ENCODE measurements around the gene NAPB.

Gene NAPB

DNA sequence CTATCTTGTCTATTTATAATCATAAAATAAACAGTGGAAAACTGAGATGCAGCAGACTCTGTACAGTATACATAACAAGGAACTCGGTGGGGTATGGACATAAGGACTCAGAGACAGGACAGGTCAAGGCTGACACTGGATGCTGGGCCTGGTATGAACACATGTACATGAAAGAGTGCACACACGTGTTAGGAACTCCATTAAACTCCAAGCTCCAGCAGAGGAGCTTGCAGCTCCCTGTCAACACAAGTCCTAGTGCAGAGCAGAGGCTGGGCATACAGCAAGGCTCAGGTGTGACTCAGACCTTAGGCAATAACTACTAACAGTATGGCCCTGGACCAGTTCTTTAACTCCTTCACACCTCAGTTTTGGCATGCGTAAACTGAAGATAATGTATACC is 17.1 kb downstream of the NAPB start:
- no peak for DNase-seq

DNA sequence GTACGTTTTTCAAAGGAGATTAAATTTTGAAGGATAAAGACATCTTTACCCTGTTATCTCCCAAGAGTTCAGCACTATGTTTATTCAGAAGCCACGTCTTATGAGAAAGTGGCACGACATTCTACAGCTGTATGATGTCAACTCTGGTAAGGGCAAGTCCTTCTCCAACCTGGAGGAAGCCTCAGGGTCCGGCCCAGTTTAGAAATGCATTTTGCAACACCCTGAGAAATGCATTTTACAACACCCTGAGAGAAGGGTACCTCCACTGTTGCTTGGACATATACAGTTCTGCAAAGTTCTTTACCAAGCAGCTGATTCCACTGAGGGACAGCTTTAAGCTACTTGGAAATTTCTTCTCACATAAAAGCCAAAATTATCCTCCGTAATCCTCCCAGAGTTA is 17.5 kb downstream of the NAPB start:
- no peak for DNase-seq

DNA sequence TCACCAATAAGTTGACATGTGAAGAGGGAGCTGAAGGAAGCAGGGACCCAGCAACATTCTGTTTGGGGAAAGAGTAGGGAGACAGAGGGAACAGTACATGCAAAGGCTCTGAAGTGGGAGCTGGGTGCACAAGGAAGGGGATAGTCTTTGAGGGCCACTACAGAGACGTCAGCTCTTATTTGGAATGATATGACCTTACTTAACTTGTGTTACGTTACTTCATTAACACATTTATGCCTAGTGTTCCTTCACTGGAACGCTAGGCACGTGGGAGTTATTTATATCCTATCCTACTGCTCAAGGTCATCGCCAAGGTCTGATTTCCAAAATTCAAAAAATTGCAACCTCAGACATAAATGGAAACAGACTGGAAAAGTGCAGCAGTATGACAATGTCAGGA is 20.2 kb downstream of the NAPB start:
- DNase-seq, result no peak

- peak; percentile 31 for DNase-seq
Observed at GRCh38 chr20:23399568-23400241, 21.6 kb downstream of the NAPB start.

GRCh38 chr20:23397961-23398360 is 23.3 kb downstream of the NAPB start:
- peak; percentile 34 for DNase-seq

DNA sequence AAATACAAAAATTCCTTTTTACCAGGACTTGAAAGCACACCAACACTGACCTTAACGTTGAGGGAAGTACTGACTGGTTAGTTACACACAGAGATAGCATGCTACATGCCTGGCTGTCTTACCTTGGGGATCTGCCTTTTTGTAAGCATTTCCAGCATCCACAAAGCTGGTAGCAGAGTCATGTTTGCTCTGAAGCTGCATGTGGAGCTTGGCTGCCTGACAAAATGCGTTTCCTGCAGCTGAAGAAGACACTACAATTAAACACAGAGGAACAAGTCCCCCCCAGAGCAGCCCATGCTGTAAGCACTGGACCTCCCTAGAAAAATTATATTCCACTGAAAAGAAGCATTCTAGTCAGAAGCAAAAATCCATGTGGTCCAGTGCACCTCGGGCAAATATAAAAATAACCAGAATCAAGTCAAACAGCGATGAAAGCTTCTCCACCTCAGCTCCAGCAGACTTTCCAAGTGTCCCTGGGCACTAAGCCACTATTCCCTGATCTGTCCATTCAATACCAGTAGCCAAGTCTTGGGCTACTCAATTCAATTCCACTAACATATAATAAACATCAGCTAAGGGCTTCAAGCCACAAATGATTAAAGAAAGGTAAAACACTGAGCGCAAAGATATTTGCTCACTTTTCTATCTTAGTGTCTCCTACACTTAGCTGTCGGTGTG is 24.2 kb downstream of the NAPB start:
- DNase-seq, result no peak

GRCh38 chr20:23393996-23394775 is 27.1 kb downstream of the NAPB start:
- DNase-seq, result no peak

DNA sequence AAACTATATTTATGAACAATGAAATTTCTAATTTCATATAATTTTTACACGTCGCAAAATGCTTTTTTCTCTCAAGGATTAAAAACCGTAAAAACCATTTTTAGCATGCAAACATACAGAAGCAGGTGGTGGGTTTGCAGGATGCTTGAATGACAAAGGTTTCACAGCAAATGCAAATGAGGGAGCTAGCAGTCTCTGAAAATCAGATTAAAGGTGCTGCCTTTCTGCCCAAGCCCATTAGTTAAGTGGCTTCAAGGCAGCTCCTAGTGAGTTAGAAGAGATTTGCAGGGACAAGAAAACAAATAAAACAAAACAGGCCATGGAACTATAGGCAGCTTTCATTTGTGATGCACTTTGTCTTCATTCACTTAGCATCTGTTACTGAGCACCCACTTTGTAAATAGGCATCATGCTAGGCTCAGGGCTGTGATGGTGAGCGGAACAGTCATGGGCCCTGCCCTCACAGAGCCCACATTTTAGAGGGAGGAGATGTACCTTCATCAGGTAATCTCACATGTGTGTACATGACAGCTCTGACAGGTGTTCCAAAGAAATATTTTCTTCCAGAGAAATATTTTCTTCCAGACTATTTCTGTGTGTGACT is 29.5 kb downstream of the NAPB start:
- DNase-seq, result no peak

DNA sequence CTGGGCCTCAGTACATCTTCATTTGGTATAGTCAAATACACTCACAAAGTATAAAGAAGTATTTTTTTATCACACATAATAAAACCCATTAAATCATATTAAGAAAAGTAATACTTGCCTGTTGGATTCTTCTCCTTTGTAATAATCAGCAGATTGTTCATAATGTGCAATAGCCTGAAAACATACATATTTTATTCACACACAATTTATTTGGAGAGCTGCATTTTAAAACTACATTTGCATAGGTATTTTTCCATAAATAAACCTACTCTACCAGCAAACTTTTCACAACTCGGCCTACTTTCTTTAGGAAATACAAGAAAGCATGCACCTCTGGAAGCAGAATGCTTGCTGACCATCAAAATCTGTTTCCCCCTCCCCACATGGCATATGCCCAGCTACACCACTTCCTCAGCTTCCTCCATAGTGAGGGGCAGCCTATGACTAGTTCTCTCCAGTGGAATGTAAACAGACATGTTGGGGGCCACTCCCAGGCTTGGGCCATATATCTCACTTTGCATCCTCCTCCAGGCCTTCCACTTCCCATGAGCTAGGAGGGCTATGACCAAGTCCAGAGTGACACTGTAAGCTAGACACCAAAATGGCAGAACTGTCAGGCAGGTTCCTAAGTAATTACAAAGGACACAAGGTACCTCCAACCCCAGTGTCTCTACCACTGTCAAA is 31.1 kb downstream of the NAPB start:
- no peak for DNase-seq

- no peak for DNase-seq
Observed at GRCh38 chr20:23387118-23387443, 34.2 kb downstream of the NAPB start.

DNA sequence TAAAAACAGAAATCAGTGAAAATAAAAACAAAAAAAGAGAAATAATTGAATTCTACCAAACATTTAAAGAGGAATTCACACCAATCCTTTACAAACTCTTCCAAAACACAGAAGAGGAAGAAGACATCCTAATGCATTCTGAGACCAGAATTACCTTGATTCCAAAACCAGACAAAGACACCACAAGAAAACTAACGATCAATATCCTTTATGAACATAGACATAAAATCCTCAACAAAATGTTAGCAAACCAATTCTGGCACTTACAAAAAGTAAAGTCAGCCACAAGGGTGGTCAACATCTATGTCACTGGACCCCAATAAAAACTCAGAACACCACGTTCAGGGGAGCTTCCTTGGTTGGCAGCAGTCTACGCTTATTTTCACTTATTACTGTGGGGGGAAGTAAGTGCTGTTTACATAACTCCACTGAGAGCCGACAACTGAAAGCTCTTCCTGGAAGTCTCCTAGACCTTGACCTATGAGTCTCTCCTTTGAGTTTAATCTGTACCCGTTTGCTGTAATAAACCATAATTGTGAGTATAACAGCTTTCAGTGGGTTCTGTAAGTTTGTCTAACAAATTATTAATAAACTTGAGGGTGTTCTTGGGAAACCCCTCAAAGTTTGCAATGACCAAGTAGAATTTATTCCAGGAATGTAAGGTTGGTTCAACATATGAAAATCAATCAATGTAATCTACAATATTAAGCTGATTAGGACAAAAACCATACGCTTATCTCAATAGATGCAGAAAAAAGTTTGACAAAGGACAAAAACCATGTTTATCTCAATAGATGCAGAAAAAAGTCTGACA is 34.8 kb downstream of the NAPB start:
- no peak for DNase-seq

- no peak for DNase-seq
Observed at GRCh38 chr20:23381876-23382275, 39.4 kb downstream of the NAPB start.

- no peak for DNase-seq
Observed at GRCh38 chr20:23379772-23380171, 41.5 kb downstream of the NAPB start.

- DNase-seq, result no peak
Observed at GRCh38 chr20:23375827-23376226, 45.5 kb downstream of the NAPB start.

DNA sequence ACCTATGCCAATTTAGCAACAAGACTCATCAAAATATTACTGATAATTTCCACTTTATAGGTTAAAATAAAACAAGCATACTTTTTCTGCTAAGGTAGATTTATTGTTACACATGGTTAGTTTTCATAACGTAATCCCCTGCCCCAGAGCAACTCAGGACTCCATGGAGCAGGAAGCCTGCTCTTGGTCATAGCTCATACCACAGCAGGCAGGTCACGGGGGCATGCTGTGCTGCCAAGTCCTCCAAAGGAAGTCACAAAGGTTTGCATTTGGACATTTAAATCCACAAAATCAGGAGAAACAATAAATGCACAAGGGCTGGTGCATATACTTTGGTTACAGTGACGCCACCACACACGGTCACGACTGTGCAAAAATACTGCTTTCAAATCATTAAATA is 46.8 kb downstream of the NAPB start:
- no peak for DNase-seq

GRCh38 chr20:23371496-23371895 is 49.8 kb downstream of the NAPB start:
- no peak for DNase-seq

DNA sequence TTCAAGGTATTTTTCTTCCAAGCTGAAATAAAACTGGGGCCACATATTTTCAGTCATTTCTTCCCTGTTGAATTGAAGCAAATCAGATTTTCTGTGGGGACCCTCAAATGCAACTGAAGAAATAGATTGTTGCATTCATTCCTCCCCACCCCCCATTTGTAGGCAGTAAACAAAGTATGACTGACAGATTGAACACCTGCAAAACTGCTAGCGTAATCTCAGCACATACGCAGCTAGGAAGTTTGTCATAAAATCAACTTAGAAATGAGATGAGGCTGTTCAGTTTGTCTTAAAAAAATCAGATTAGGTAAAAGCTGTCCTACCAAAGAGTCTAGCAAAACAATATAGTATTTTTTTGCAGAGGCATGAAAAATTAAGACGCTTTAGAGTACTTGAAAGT is 50.4 kb downstream of the NAPB start:
- DNase-seq, result no peak

DNA sequence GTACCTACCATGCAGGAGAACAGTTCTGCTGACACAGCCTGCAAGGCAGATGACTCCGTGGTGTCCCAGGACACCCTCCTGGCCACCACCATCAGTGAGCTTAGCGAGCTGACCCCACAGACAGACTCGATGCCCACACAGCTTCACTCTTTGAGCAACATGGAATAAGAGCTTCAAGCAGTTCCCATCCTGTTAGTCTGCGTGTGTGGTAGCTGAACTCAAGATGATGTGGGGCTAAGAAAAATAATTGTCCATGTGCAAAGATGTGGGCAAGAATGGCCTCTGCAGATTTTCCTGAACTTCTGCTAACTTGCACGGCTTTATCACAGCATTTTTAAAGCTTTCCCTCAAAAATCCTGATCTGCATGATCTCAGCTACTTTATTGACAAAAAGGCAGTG is 51.0 kb downstream of the NAPB start:
- no peak for DNase-seq

GRCh38 chr20:23369072-23369823 is 52.0 kb downstream of the NAPB start:
- DNase-seq, result no peak

- no peak for DNase-seq
Observed at GRCh38 chr20:23368316-23369071, 52.8 kb downstream of the NAPB start.

DNA sequence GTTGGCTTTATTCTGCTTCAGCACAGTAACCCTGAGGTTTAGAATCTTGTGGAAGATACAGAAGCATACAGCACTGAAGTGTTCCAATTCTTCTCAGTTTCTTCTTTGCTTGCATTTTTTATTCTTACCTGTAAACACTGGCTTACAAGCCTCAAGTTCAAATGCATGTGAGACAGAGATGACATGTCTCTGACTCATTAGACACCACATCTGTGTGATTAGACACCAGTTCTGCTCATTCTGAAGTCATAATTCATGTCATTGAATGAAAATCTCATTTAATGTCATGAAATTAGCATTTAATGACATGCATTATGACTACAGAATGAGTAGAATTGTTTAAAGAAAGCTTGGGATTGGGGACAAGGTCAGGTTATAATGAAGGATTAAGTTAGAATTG is 53.5 kb downstream of the NAPB start:
- no peak for DNase-seq
